LoVo (cell line): Measurements from ENCODE around the gene PTGS1.

ENCODE experiments used
- DNase-seq: peaks from one replicate; pipeline ENCODE4 v3.0.0-alpha.2; 2016; ENCODE audit warnings: low spot score

Gene PTGS1

GRCh38 chr9:122374885-122375420 lies 4.1 kb downstream of the PTGS1 start:
- no peak for DNase-seq

GRCh38 chr9:122376796-122377195 lies 6.0 kb downstream of the PTGS1 start:
- DNase-seq = no peak

- DNase-seq = no peak
Observed at GRCh38 chr9:122377241-122378164, 6.7 kb downstream of the PTGS1 start.

GRCh38 chr9:122378236-122378635 lies 7.4 kb downstream of the PTGS1 start:
- DNase-seq = no peak

- DNase-seq = no peak
Observed at GRCh38 chr9:122379340-122379739, 8.5 kb downstream of the PTGS1 start.

- no peak for DNase-seq
Observed at GRCh38 chr9:122380293-122380692, 9.5 kb downstream of the PTGS1 start.

GRCh38 chr9:122381206-122381950 lies 10.6 kb downstream of the PTGS1 start:
- DNase-seq = no peak

GRCh38 chr9:122382901-122383850 lies 12.4 kb downstream of the PTGS1 start:
- no peak for DNase-seq

GRCh38 chr9:122383992-122384461 lies 13.2 kb downstream of the PTGS1 start:
- DNase-seq = no peak

GRCh38 chr9:122386311-122386872 lies 15.6 kb downstream of the PTGS1 start:
- DNase-seq = no peak

- no peak for DNase-seq
Observed at GRCh38 chr9:122387536-122387935, 16.7 kb downstream of the PTGS1 start.

- DNase-seq = no peak
Observed at GRCh38 chr9:122389195-122389594, 18.4 kb downstream of the PTGS1 start.

- no peak for DNase-seq
Observed at GRCh38 chr9:122389799-122390481, 19.1 kb downstream of the PTGS1 start.

GRCh38 chr9:122392284-122392683 lies 21.5 kb downstream of the PTGS1 start:
- no peak for DNase-seq

GRCh38 chr9:122392714-122393113 lies 21.9 kb downstream of the PTGS1 start:
- no peak for DNase-seq

- DNase-seq = no peak
Observed at GRCh38 chr9:122393284-122393983, 22.6 kb downstream of the PTGS1 start.

- no peak for DNase-seq
Observed at GRCh38 chr9:122394265-122395125, 23.7 kb downstream of the PTGS1 start.

GRCh38 chr9:122396614-122397148 lies 25.9 kb downstream of the PTGS1 start:
- DNase-seq = no peak

GRCh38 chr9:122397749-122398148 lies 26.9 kb downstream of the PTGS1 start:
- no peak for DNase-seq
